A673 (cell line): Measurements from ENCODE around the gene MED10.

Source experiments
- CTCF ChIP-seq: fragments of 300-800, 200-600 bp; sonication (generic); conservative IDR thresholded peaks from 2 replicates; pipeline ENCODE4 v1.5.1; 2017; ENCODE audit warnings: low read depth, mild to moderate bottlenecking, antibody characterized with exemption, low read length, moderate library complexity, mixed read lengths
- EZH2 ChIP-seq: fragments of 200-600 bp; sonication (generic); IDR thresholded peaks from 2 replicates; pipeline ENCODE4 v1.6.1; 2017; ENCODE audit warnings: borderline replicate concordance, low read depth, mild to moderate bottlenecking, mixed read lengths, antibody characterized with exemption, low read length; ENCODE audit not compliant: poor library complexity, severe bottlenecking

- no peak for TF ChIP-seq CTCF
- TF ChIP-seq EZH2, result no peak
Measured at GRCh38 chr5:6378766-6379103, 388 bp upstream of the MED10 start.
